HepG2 (cell line): ENCODE measurements around the gene ZBTB46. TPM values are rescaled to one million over a fixed set of nuclear protein-coding genes. Genes with fewer than 3 reads are reported as not detected.

ENCODE experiments used
- HNRNPLL ChIP-seq: fragments of 200-400 bp; formaldehyde crosslinking; IDR thresholded peaks from 2 replicates; pipeline ENCODE4 v1.6.1; 2017; ENCODE audit warnings: mild to moderate bottlenecking, low read depth, low read length; ENCODE audit not compliant: poor library complexity, severe bottlenecking
- HNRNPUL1 ChIP-seq: fragments of 200-400 bp; formaldehyde crosslinking; IDR thresholded peaks from 2 replicates; pipeline ENCODE4 v1.6.1; 2017; ENCODE audit warnings: low read depth, mild to moderate bottlenecking, low read length, moderate library complexity
- HOXA7 ChIP-seq: sonication (generic); formaldehyde crosslinking; IDR thresholded peaks from 2 replicates; pipeline ENCODE4 v1.8.1; 2022; ENCODE audit warnings: mild to moderate bottlenecking, missing genetic modification reagents, moderate library complexity
- KLF16 ChIP-seq, 2 experiments: sonication (generic) in 1 of 2; formaldehyde crosslinking in 1 of 2; IDR thresholded peaks; 2 replicates each; pipeline versions ENCODE4 v1.6.1 to v1.8.0; 2016 to 2023; ENCODE audit warnings: missing genetic modification reagents in 2 of 2, missing compliant biosample characterization in 1 of 2
- NCOA2 ChIP-seq: sonication (generic); formaldehyde crosslinking; IDR thresholded peaks from 2 replicates; pipeline ENCODE4 v1.8.0; 2022; ENCODE audit warnings: inconsistent platforms
- ZNF234 ChIP-seq: sonication (generic); formaldehyde crosslinking; conservative IDR thresholded peaks from 2 replicates; pipeline ENCODE4 v1.5.1; 2020; ENCODE audit warnings: mild to moderate bottlenecking, missing genetic modification reagents
- ZNF337 ChIP-seq: sonication (generic); formaldehyde crosslinking; IDR thresholded peaks from 2 replicates; pipeline ENCODE4 v1.5.1; 2020; ENCODE audit warnings: missing genetic modification reagents, low read depth, mild to moderate bottlenecking, borderline replicate concordance
- ZNF441 ChIP-seq: sonication (generic); formaldehyde crosslinking; IDR thresholded peaks from 2 replicates; pipeline ENCODE4 v1.7.0; 2021; ENCODE audit warnings: missing genetic modification reagents, borderline replicate concordance
- ZNF776 ChIP-seq: sonication (generic); formaldehyde crosslinking; IDR thresholded peaks from 2 replicates; pipeline ENCODE4 v1.4.0; 2020; ENCODE audit warnings: mild to moderate bottlenecking, missing genetic modification reagents
- ZNF878 ChIP-seq: sonication (generic); formaldehyde crosslinking; IDR thresholded peaks from 2 replicates; pipeline ENCODE4 v1.8.1; 2023; ENCODE audit warnings: mild to moderate bottlenecking, missing genetic modification reagents, moderate library complexity
- polyA plus RNA-seq, 8 experiments: library from polyadenylated mRNA; depleted of rRNA in 3 of 8; stranded (reverse) in 7 of 8; unstranded in 1 of 8; fragments of >200 nt; fragmentation: Illumina TruSeq in 4 of 8; extraction: Trizol in 4 of 8; gene quantifications; 2 replicates each; pipeline versions ENCODE4 v1.2.1 to v1.2.3, GENCODE V29; 2011 to 2016; ENCODE audit warnings: low read depth in 4 of 8, missing spikeins in 1 of 8, mixed read lengths in 1 of 8; ENCODE audit not compliant: insufficient read depth in 1 of 8
- total RNA-seq, 5 experiments: library from RNA; depleted of rRNA; stranded (reverse); fragments of >200 nt; fragmentation: Illumina TruSeq; extraction: Trizol; gene quantifications; 2 replicates each; pipeline ENCODE4 v1.2.3, GENCODE V29; 2016; ENCODE audit warnings: low read depth in 1 of 5
- TF ChIP-seq, protein P1 (sequence below): sonication (generic); formaldehyde crosslinking; IDR thresholded peaks from 2 replicates; pipeline ENCODE4 v1.4.0; 2020; ENCODE audit warnings: missing genetic modification reagents, borderline replicate concordance
- TF ChIP-seq, protein P2 (sequence below): sonication (generic); formaldehyde crosslinking; IDR thresholded peaks from 2 replicates; pipeline ENCODE4 v1.4.0; 2020; ENCODE audit warnings: mild to moderate bottlenecking, missing genetic modification reagents
- TF ChIP-seq, protein P3 (sequence below): sonication (generic); formaldehyde crosslinking; IDR thresholded peaks from 2 replicates; pipeline ENCODE4 v1.4.0; 2020; ENCODE audit warnings: missing genetic modification reagents, low read depth, mild to moderate bottlenecking, borderline replicate concordance
- TF ChIP-seq, protein P4 (sequence below): sonication (generic); formaldehyde crosslinking; IDR thresholded peaks from 2 replicates; pipeline ENCODE4 v1.9.0; 2021; ENCODE audit warnings: missing genetic modification reagents, borderline replicate concordance

ZBTB46 gene
- total and polyA plus RNA-seq, 2 of the 13 experiments (the other 11 are each of a cell fraction or from before 2014, with no cell fraction given): 1.6 to 13.5 TPM

DNA sequence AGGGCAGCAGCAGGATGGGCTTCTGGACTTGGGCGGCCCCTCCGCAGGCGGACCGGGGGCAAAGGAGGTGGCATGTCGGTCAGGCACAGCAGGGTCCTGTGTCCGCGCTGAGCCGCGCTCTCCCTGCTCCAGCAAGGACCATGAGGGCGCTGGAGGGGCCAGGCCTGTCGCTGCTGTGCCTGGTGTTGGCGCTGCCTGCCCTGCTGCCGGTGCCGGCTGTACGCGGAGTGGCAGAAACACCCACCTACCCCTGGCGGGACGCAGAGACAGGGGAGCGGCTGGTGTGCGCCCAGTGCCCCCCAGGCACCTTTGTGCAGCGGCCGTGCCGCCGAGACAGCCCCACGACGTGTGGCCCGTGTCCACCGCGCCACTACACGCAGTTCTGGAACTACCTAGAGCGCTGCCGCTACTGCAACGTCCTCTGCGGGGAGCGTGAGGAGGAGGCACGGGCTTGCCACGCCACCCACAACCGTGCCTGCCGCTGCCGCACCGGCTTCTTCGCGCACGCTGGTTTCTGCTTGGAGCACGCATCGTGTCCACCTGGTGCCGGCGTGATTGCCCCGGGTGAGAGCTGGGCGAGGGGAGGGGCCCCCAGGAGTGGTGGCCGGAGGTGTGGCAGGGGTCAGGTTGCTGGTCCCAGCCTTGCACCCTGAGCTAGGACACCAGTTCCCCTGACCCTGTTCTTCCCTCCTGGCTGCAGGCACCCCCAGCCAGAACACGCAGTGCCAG, 134.3 kb downstream of the ZBTB46 start, which contains the start of gene TNFRSF6B (continued):
- TF ChIP-seq, protein P1, sequence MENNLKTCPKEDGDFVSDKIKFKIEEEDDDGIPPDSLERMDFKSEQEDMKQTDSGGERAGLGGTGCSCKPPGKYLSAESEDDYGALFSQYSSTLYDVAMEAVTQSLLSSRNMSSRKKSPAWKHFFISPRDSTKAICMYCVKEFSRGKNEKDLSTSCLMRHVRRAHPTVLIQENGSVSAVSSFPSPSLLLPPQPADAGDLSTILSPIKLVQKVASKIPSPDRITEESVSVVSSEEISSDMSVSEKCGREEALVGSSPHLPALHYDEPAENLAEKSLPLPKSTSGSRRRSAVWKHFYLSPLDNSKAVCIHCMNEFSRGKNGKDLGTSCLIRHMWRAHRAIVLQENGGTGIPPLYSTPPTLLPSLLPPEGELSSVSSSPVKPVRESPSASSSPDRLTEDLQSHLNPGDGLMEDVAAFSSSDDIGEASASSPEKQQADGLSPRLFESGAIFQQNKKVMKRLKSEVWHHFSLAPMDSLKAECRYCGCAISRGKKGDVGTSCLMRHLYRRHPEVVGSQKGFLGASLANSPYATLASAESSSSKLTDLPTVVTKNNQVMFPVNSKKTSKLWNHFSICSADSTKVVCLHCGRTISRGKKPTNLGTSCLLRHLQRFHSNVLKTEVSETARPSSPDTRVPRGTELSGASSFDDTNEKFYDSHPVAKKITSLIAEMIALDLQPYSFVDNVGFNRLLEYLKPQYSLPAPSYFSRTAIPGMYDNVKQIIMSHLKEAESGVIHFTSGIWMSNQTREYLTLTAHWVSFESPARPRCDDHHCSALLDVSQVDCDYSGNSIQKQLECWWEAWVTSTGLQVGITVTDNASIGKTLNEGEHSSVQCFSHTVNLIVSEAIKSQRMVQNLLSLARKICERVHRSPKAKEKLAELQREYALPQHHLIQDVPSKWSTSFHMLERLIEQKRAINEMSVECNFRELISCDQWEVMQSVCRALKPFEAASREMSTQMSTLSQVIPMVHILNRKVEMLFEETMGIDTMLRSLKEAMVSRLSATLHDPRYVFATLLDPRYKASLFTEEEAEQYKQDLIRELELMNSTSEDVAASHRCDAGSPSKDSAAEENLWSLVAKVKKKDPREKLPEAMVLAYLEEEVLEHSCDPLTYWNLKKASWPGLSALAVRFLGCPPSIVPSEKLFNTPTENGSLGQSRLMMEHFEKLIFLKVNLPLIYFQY (CRISPR knock-in tag): no peak
- TF ChIP-seq, protein P2, sequence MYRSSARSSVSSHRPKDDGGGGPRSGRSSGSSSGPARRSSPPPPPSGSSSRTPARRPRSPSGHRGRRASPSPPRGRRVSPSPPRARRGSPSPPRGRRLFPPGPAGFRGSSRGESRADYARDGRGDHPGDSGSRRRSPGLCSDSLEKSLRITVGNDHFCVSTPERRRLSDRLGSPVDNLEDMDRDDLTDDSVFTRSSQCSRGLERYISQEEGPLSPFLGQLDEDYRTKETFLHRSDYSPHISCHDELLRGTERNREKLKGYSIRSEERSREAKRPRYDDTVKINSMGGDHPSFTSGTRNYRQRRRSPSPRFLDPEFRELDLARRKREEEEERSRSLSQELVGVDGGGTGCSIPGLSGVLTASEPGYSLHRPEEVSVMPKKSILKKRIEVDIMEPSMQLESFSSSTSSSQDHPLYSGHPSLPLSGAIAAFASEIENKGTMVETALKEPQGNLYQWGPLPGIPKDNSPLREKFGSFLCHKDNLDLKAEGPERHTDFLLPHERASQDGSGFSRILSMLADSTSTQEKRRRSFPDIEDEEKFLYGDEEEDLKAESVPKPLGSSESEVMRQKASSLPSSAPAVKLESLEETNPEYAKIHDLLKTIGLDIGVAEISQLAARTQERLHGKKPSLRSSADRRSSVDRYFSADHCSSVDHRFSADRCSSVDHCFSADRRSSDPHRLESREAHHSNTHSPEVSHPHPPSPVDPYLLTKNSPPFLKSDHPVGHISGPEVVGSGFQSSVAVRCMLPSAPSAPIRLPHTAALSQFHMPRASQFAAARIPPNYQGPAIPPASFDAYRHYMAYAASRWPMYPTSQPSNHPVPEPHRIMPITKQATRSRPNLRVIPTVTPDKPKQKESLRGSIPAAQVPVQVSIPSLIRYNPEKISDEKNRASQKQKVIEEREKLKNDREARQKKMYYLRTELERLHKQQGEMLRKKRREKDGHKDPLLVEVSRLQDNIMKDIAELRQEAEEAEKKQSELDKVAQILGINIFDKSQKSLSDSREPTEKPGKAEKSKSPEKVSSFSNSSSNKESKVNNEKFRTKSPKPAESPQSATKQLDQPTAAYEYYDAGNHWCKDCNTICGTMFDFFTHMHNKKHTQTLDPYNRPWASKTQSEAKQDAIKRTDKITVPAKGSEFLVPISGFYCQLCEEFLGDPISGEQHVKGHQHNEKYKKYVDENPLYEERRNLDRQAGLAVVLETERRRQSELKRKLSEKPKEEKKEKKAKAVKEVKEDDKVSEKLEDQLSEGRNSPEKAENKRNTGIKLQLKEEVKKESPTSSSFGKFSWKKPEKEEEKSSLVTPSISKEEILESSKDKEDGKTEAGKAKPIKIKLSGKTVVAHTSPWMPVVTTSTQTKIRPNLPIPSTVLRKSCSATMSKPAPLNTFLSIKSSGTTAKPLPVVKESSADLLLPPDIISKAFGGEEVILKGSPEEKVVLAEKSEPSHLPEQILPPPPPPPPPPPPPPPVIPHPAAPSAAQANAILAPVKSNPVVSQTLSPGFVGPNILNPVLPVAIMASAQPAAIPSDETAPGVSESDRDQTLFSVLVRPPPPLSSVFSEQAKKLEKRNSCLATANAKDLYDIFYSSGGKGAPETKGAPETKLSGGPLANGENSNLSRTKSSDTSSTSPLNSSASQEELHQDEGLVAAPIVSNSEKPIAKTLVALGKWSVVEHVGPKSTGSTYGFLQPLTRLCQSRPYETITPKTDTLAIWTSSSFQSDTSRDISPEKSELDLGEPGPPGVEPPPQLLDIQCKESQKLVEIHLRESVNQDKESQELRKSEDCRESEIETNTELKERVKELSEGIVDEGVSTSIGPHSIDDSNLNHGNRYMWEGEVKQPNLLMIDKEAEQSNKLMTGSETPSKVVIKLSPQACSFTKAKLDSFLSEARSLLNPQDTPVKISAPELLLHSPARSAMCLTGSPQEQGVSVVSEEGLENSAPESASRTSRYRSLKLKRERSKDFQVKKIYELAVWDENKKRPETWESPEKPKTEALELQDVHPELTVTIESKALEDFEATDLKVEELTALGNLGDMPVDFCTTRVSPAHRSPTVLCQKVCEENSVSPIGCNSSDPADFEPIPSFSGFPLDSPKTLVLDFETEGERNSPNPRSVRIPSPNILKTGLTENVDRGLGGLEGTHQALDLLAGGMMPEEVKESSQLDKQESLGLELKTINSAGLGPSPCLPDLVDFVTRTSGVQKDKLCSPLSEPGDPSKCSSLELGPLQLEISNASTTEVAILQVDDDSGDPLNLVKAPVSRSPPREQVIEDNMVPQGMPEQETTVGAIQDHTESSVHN (CRISPR knock-in tag): no peak; the same call in 1 of the 2 replicates
- TF ChIP-seq HNRNPUL1: no peak
- TF ChIP-seq ZNF441: no peak
- peak; percentile 91; the same call in 1 of the 2 replicates for TF ChIP-seq ZNF776
- TF ChIP-seq ZNF234: no peak
- TF ChIP-seq, protein P3, sequence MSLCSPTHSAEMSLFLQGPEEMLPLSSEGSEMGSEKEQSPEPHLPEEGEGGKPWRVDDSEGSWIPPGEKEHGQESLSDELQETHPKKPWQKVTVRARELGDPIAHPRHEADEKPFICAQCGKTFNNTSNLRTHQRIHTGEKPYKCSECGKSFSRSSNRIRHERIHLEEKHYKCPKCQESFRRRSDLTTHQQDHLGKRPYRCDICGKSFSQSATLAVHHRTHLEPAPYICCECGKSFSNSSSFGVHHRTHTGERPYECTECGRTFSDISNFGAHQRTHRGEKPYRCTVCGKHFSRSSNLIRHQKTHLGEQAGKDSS (CRISPR knock-in tag): no peak; the same call in 1 of the 2 replicates
- TF ChIP-seq ZNF878 (CRISPR knock-in tag): no peak
- TF ChIP-seq, protein P4, sequence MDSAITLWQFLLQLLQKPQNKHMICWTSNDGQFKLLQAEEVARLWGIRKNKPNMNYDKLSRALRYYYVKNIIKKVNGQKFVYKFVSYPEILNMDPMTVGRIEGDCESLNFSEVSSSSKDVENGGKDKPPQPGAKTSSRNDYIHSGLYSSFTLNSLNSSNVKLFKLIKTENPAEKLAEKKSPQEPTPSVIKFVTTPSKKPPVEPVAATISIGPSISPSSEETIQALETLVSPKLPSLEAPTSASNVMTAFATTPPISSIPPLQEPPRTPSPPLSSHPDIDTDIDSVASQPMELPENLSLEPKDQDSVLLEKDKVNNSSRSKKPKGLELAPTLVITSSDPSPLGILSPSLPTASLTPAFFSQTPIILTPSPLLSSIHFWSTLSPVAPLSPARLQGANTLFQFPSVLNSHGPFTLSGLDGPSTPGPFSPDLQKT (CRISPR knock-in tag): no peak
- TF ChIP-seq KLF16 (CRISPR knock-in tag; IDR thresholded peaks at IDR 0.05): 0 out of 4 replicates have a peak, but pooled peaks of 1 of the 2 experiments have one; percentile 46
- TF ChIP-seq HOXA7 (CRISPR knock-in tag): no peak
- TF ChIP-seq NCOA2: peak; percentile 33; the same call in 1 of the 2 replicates
- TF ChIP-seq HNRNPLL: peak; percentile 43
- no peak for TF ChIP-seq ZNF337 (CRISPR knock-in tag)
